Endothelial cell of umbilical vein (primary cell): ENCODE data around the gene PRKACB. TPM values are rescaled to one million over a fixed set of nuclear protein-coding genes. Genes with fewer than 3 reads are reported as not detected.

Source experiments
- BruUV-seq: library from RNA; stranded (reverse); fragments of 400-500 nt; replicated peaks from 2 replicates; lab custom pipeline; 2021; lab: Mats Ljungman, UMichigan
- CTCF ChIA-PET: fragments of 300-600, 350-600 bp; sonication (Branson Sonifier 250); formaldehyde crosslinking; loops from one replicate; lab custom pipeline; 2021; ENCODE audit warnings: antibody characterized with exemption, inconsistent platforms; lab: Charles Lee
- POLR2A ChIA-PET: fragments of 300-600, 350-600 bp; sonication (Branson Sonifier 250); formaldehyde crosslinking; loops from one replicate; lab custom pipeline; 2021; ENCODE audit warnings: antibody characterized with exemption, inconsistent platforms; lab: Charles Lee
- DNase-seq: peaks from one replicate; pipeline ENCODE4 v3.0.0-alpha.2; 2011; ENCODE audit warnings: low read depth, low spot score
- FAIRE-seq: peaks from 2 replicates; lab custom pipeline; 2011; peaks lifted over from hg19 to GRCh38; lab: Jason Lieb, UNC
- H2AFZ ChIP-seq: 2 replicates; pipeline ENCODE4 v1.6.0; 2012; ENCODE audit warnings: low read depth, low read length, control low read depth, inconsistent platforms
- H3K27ac ChIP-seq: 2 replicates; pipeline ENCODE4 v1.5.1; 2011; ENCODE audit warnings: low read depth, mild to moderate bottlenecking, control low read depth, low read length, moderate library complexity; ENCODE audit not compliant: insufficient read depth
- H3K27me3 ChIP-seq, 2 experiments: 2 replicates each; pipeline versions ENCODE4 v1.6.0 to v1.6.1; 2011; ENCODE audit warnings: low read length in 2 of 2, mixed read lengths in 1 of 2; ENCODE audit not compliant: control insufficient read depth in 2 of 2, insufficient read depth in 2 of 2
- H3K36me3 ChIP-seq, 2 experiments: 2 replicates in 1 of 2; 3 replicates in 1 of 2; pipeline ENCODE4 v1.5.1; 2011; ENCODE audit warnings: low read length in 2 of 2, mild to moderate bottlenecking in 1 of 2, moderate library complexity in 1 of 2; ENCODE audit not compliant: control insufficient read depth in 2 of 2, insufficient read depth in 2 of 2; ENCODE audit errors: extremely low read depth in 1 of 2
- H3K4me1 ChIP-seq: 3 replicates; pipeline ENCODE4 v1.5.1; 2011; ENCODE audit warnings: mild to moderate bottlenecking, low read length; ENCODE audit not compliant: control insufficient read depth, insufficient read depth; ENCODE audit errors: extremely low read depth
- H3K4me2 ChIP-seq: 2 replicates; pipeline ENCODE4 v1.6.1; 2011; ENCODE audit warnings: low read length, control low read depth, mixed read lengths; ENCODE audit not compliant: insufficient read depth
- H3K4me3 ChIP-seq, 3 experiments: fragments of 200-600 bp in 1 of 3; sonication (generic), shearing (Covaris generic) in 1 of 3; replicated peaks in 1 of 3; 2 replicates each; pipeline ENCODE4 v1.5.1; 2011 to 2016; ENCODE audit warnings: control low read depth in 3 of 3, low read length in 3 of 3, mild to moderate bottlenecking in 2 of 3, inconsistent platforms in 1 of 3, low read depth in 1 of 3, moderate library complexity in 1 of 3; ENCODE audit not compliant: insufficient read depth in 1 of 3
- H3K79me2 ChIP-seq: 2 replicates; pipeline ENCODE4 v1.6.0; 2012; ENCODE audit warnings: low read length, inconsistent platforms; ENCODE audit not compliant: control insufficient read depth, insufficient read depth
- H3K9ac ChIP-seq: replicated peaks from 2 replicates; pipeline ENCODE3; 2011; ENCODE audit warnings: low read length, control low read depth; ENCODE audit not compliant: insufficient read depth; ENCODE audit errors: extremely low read depth
- H3K9me1 ChIP-seq: replicated peaks from 3 replicates; pipeline ENCODE4 v1.6.0; 2011; ENCODE audit warnings: mild to moderate bottlenecking, low read length; ENCODE audit not compliant: control insufficient read depth, insufficient read depth; ENCODE audit errors: extremely low read depth
- H3K9me3 ChIP-seq: replicated peaks from 2 replicates; pipeline ENCODE4 v1.5.1; 2012; ENCODE audit warnings: low read length, inconsistent platforms; ENCODE audit not compliant: control insufficient read depth, insufficient read depth
- H4K20me1 ChIP-seq: replicated peaks from 2 replicates; pipeline ENCODE3; 2011; ENCODE audit warnings: mild to moderate bottlenecking, low read length; ENCODE audit not compliant: control insufficient read depth, insufficient read depth; ENCODE audit errors: extremely low read depth
- EZH2 ChIP-seq: IDR thresholded peaks from 2 replicates; pipeline ENCODE4 v1.6.1; 2012; ENCODE audit warnings: borderline replicate concordance, low read depth, mild to moderate bottlenecking, moderate library complexity, low read length, inconsistent platforms; ENCODE audit not compliant: severe bottlenecking
- FOS ChIP-seq: IDR thresholded peaks from 2 replicates; pipeline ENCODE4 v1.6.1; 2011; ENCODE audit warnings: mild to moderate bottlenecking, low read length, moderate library complexity, borderline replicate concordance; ENCODE audit not compliant: insufficient read depth
- GATA2 ChIP-seq: IDR thresholded peaks from 2 replicates; pipeline ENCODE4 v1.7.0; 2011; ENCODE audit warnings: low read depth, mild to moderate bottlenecking, moderate library complexity, mixed read lengths, low read length; ENCODE audit not compliant: insufficient read length, insufficient read depth
- JUN ChIP-seq: IDR thresholded peaks from 2 replicates; pipeline ENCODE4 v1.6.1; 2011; ENCODE audit warnings: borderline replicate concordance, low read depth; ENCODE audit not compliant: insufficient read length, insufficient read depth
- MYC ChIP-seq: IDR thresholded peaks from one replicate; pipeline ENCODE4 v1.6.1; 2011; ENCODE audit warnings: mild to moderate bottlenecking, low read depth, low read length
- POLR2A ChIP-seq: IDR thresholded peaks from 2 replicates; pipeline ENCODE4 v1.6.1; 2012; ENCODE audit warnings: low read depth, mild to moderate bottlenecking, control low read depth, low read length
- POLR2AphosphoS5 ChIP-seq: IDR thresholded peaks from 2 replicates; pipeline ENCODE4 v1.6.1; 2012; ENCODE audit warnings: low read depth, mild to moderate bottlenecking, control low read depth, low read length, moderate library complexity; ENCODE audit not compliant: insufficient read depth
- dilution Hi-C: fragments of 300-500 bp; cut with MboI; formaldehyde crosslinking; loops from one replicate; pipeline ENCODE4 v1.15.0; 2019; ENCODE audit warnings: low sequenced_read_pairs; ENCODE audit not compliant: extremely low pct_ligation_motif_present
- intact Hi-C: fragments of 100-400 bp; cut with micrococcal nuclease; formaldehyde crosslinking; loops from one replicate; pipeline ENCODE4 v1.10.0; 2022
- polyA plus RNA-seq, 4 experiments: library from polyadenylated mRNA; depleted of rRNA in 3 of 4; stranded (reverse) in 3 of 4; unstranded in 1 of 4; fragments of >200 nt; gene quantifications; 2 replicates each; pipeline versions ENCODE4 v1.2.1 to v1.2.3, GENCODE V29; 2011 to 2012; ENCODE audit warnings: missing spikeins in 1 of 4
- total RNA-seq: library from RNA; stranded (reverse); gene quantifications from 2 replicates; pipeline ENCODE4 v1.2.3, GENCODE V29; 2021
- TF ChIP-seq, protein P1 (sequence below), 2 donors: IDR thresholded peaks; 1 replicate in 1 of 2; 2 replicates in 1 of 2; pipeline ENCODE4 v1.5.1; 2011; ENCODE audit warnings: low read length in 2 of 2, mild to moderate bottlenecking in 2 of 2, moderate library complexity in 2 of 2, control low read depth in 1 of 2, inconsistent platforms in 1 of 2, low read depth in 1 of 2; ENCODE audit not compliant: insufficient read depth in 1 of 2; ENCODE audit errors: extremely low read depth in 1 of 2
- TF ChIP-seq, protein P2 (sequence below): IDR thresholded peaks from 2 replicates; pipeline ENCODE4 v1.6.1; 2011; ENCODE audit not compliant: insufficient read depth, insufficient read length

PRKACB gene
- total and polyA plus RNA-seq, 2 donors (not counting 3 experiments of a cell fraction or from before 2014, with no cell fraction given) = 19.1 to 77.5 TPM

DNA sequence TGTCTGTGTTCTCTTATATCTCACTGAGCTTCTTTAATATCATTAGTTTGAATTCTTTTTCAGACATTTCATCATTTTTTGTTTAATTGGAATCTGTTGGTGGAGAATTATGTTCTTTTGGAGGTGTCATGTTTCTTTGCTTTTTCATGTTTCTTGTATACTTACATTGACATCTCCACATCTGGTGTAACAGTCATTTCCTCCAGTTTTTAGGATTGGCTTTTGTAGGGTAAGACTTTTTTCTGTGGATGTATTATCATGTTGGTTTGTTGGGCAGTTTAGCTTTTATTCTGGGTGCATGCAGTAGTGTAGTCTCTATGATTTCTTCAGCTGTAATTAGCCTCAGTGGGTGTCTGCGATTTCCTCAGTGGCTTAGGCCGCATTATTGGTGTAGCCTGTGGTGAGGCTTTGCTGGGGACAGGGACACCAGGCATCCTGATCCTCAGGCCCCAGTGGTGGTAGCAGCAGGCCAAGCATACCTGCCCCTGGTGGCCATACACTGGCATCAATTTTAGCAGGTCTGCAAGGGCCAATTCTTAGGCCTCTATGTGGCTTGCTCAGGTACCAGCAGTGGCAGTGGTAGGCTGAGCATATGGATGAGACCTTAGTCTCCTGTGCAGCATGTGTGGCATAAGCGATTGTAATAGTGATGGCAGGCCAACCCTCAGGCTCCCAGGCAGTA is 79.8 kb downstream of the PRKACB start:
- FAIRE-seq = peak; percentile 21
- no TSS peak for BruUV-seq
- H3K27ac ChIP-seq = no peak overlapping the region
- TF ChIP-seq POLR2A (no peak), JUN (no peak), MYC (no peak)
- TF ChIP-seq, protein P1, sequence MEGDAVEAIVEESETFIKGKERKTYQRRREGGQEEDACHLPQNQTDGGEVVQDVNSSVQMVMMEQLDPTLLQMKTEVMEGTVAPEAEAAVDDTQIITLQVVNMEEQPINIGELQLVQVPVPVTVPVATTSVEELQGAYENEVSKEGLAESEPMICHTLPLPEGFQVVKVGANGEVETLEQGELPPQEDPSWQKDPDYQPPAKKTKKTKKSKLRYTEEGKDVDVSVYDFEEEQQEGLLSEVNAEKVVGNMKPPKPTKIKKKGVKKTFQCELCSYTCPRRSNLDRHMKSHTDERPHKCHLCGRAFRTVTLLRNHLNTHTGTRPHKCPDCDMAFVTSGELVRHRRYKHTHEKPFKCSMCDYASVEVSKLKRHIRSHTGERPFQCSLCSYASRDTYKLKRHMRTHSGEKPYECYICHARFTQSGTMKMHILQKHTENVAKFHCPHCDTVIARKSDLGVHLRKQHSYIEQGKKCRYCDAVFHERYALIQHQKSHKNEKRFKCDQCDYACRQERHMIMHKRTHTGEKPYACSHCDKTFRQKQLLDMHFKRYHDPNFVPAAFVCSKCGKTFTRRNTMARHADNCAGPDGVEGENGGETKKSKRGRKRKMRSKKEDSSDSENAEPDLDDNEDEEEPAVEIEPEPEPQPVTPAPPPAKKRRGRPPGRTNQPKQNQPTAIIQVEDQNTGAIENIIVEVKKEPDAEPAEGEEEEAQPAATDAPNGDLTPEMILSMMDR (IDR thresholded peaks at IDR 0.05; ENCODE audit: extremely low read depth in 1 of 2, insufficient read depth in 1 of 2, low read depth in 1 of 2, low read length in 2 of 2) = no peak
- POLR2A ChIA-PET = no interaction called here
- H3K36me3 ChIP-seq = no peaks in the 10 kb centered on the region
- no peak overlapping the region for H2AFZ ChIP-seq
- no peaks in the 10 kb centered on the region for H3K4me1 ChIP-seq
- no peak overlapping the region for H3K4me3 ChIP-seq
- no peak overlapping the region for H3K9ac ChIP-seq
- H4K20me1 ChIP-seq = no peaks in the 10 kb centered on the region
- dilution Hi-C loops (no loop called here), intact Hi-C loops (no loop called here)
- no peak overlapping the region for H3K4me2 ChIP-seq
- CTCF ChIA-PET = interaction anchor here (1.1 kb wide), 1 partner anchor 12 kb away, joined by 3 read pairs; no protein-coding TSS in a partner anchor
- H3K79me2 ChIP-seq = peaks cover 11% of the 10 kb centered on the region
- H3K27me3 ChIP-seq = no peaks in the 10 kb centered on the region
- no peaks in the 10 kb centered on the region for H3K9me1 ChIP-seq
- no peaks in the 10 kb centered on the region for H3K9me3 ChIP-seq
- no peak for DNase-seq

DNA sequence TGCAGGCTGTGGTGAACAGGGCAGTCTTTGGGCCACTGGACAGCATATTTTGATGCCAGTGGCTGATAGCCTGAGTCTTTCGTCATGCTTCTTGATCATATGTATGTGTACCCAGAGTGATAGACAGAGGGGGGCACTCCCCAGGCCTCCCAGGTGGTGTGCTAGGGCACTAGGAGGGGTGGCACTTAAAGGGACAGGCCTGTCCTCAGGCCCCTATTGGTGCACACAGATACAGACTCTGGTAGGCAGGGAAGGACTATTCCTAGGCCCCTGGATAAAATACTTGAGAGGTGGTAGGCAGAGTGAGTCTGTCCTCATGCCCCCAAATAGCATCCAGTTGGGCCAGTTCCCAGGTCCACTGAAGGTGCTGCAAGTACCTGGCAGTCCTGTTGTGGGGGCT is 80.8 kb downstream of the PRKACB start:
- no peak overlapping the region for H3K27ac ChIP-seq
- BruUV-seq = no TSS peak
- H3K79me2 ChIP-seq = peaks cover 11% of the 10 kb centered on the region
- H3K9me3 ChIP-seq = no peaks in the 10 kb centered on the region
- no peaks in the 10 kb centered on the region for H4K20me1 ChIP-seq
- intact Hi-C loops = no loop called here
- ChIA-PET CTCF (no interaction called here), POLR2A (no interaction called here)
- H3K4me2 ChIP-seq = no peak overlapping the region
- TF ChIP-seq POLR2A (no peak), EZH2 (no peak), MYC (no peak), GATA2 (no peak), POLR2AphosphoS5 (no peak), JUN (no peak), FOS (no peak)
- TF ChIP-seq, protein P2, sequence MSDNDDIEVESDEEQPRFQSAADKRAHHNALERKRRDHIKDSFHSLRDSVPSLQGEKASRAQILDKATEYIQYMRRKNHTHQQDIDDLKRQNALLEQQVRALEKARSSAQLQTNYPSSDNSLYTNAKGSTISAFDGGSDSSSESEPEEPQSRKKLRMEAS = no peak
- TF ChIP-seq, protein P1 (IDR thresholded peaks at IDR 0.05; ENCODE audit: extremely low read depth in 1 of 2, insufficient read depth in 1 of 2, low read depth in 1 of 2, low read length in 2 of 2) = no peak
- no peaks in the 10 kb centered on the region for H3K4me1 ChIP-seq
- H3K9me1 ChIP-seq = no peaks in the 10 kb centered on the region
- no peak overlapping the region for H3K4me3 ChIP-seq
- dilution Hi-C loops = no loop called here
- no peaks in the 10 kb centered on the region for H3K36me3 ChIP-seq
- no peaks in the 10 kb centered on the region for H3K27me3 ChIP-seq
- H3K9ac ChIP-seq = no peak overlapping the region
- FAIRE-seq (no peak), DNase-seq (no peak)
- no peak overlapping the region for H2AFZ ChIP-seq
